CD4-positive, alpha-beta memory T cell (primary cell): ENCODE results near the gene ATP9B. TPM values are rescaled to one million over a fixed set of nuclear protein-coding genes. Genes with fewer than 3 reads are reported as not detected.

Experiments used
- CTCF ChIA-PET: fragments of 350-600 bp; sonication (Branson Sonifier 250); formaldehyde crosslinking; loops from one replicate; lab custom pipeline; 2021; ENCODE audit warnings: inconsistent platforms; ENCODE audit not compliant: partially characterized antibody; lab: Charles Lee
- POLR2A ChIA-PET: fragments of 350-600 bp; sonication (Branson Sonifier 250); formaldehyde crosslinking; loops from one replicate; lab custom pipeline; 2021; ENCODE audit not compliant: partially characterized antibody; lab: Charles Lee
- DNase-seq, 5 donors: peaks; one replicate each; pipeline versions ENCODE4 v3.0.0 to v3.0.0-alpha.2; 2020 to 2022; ENCODE audit warnings: mixed read lengths in 1 of 5
- H3K27ac ChIP-seq: one replicate; pipeline ENCODE4 v1.7.0; 2013; ENCODE audit warnings: low read depth, low read length
- H3K27me3 ChIP-seq: 2 replicates; pipeline ENCODE4 v1.7.0; 2013; ENCODE audit warnings: mild to moderate bottlenecking, low read length, moderate library complexity; ENCODE audit not compliant: insufficient read depth
- H3K36me3 ChIP-seq: 2 replicates; pipeline ENCODE4 v1.7.0; 2013; ENCODE audit warnings: mild to moderate bottlenecking, low read length, moderate library complexity; ENCODE audit not compliant: insufficient read depth
- H3K4me1 ChIP-seq: 2 replicates; pipeline ENCODE4 v1.7.0; 2013; ENCODE audit warnings: mild to moderate bottlenecking, low read length, moderate library complexity; ENCODE audit not compliant: insufficient read depth
- H3K4me3 ChIP-seq, 2 donors: one replicate each; pipeline ENCODE4 v1.7.0; 2013; ENCODE audit warnings: low read length in 2 of 2, mild to moderate bottlenecking in 1 of 2
- H3K9me3 ChIP-seq, 2 donors: one replicate each; pipeline ENCODE4 v1.7.0; 2013; ENCODE audit warnings: low read length in 2 of 2, control low read depth in 1 of 2; ENCODE audit not compliant: control insufficient read depth in 1 of 2
- H3K27ac Mint-ChIP-seq, 7 donors: one replicate each; pipeline ENCODE4 v1.8.0; 2020 to 2021; ENCODE audit warnings: mixed read lengths in 7 of 7, mild to moderate bottlenecking in 6 of 7, inconsistent platforms in 3 of 7, moderate library complexity in 3 of 7
- H3K27me3 Mint-ChIP-seq, 2 donors: one replicate each; pipeline ENCODE4 v1.8.0; 2020 to 2021; ENCODE audit warnings: mixed read lengths in 2 of 2
- H3K36me3 Mint-ChIP-seq, 2 donors: one replicate each; pipeline ENCODE4 v1.8.0; 2020 to 2021; ENCODE audit warnings: mixed read lengths in 2 of 2, inconsistent platforms in 1 of 2, mild to moderate bottlenecking in 1 of 2
- H3K4me1 Mint-ChIP-seq, 4 donors: one replicate each; pipeline ENCODE4 v1.8.0; 2020 to 2021; ENCODE audit warnings: mixed read lengths in 4 of 4, mild to moderate bottlenecking in 1 of 4
- H3K4me3 Mint-ChIP-seq, 8 donors: one replicate each; pipeline ENCODE4 v1.8.0; 2020 to 2021; ENCODE audit warnings: mixed read lengths in 8 of 8, mild to moderate bottlenecking in 7 of 8, moderate library complexity in 6 of 8, inconsistent platforms in 3 of 8
- H3K9me3 Mint-ChIP-seq, 8 donors: one replicate each; pipeline ENCODE4 v1.8.0; 2020 to 2021; ENCODE audit warnings: mixed read lengths in 8 of 8, mild to moderate bottlenecking in 5 of 8, inconsistent platforms in 3 of 8, moderate library complexity in 1 of 8
- intact Hi-C: fragments of 100-400 bp; cut with micrococcal nuclease; formaldehyde crosslinking; loops from one replicate; pipeline ENCODE4 v1.15.1; 2023
- polyA plus RNA-seq, 2 donors: library from polyadenylated mRNA; unstranded; fragments of 300-500 nt; fragmentation: Illumina TruSeq; gene quantifications; one replicate each; pipeline ENCODE4 v1.2.3, GENCODE V29; 2021
- total RNA-seq, 2 experiments: library from RNA; stranded (reverse); gene quantifications; one replicate each; pipeline ENCODE4 v1.2.3, GENCODE V29; 2021

ATP9B gene
- total and polyA plus RNA-seq, 4 experiments from 2014 or later, result 11.8 to 76.4 (median 49.9) TPM

DNA sequence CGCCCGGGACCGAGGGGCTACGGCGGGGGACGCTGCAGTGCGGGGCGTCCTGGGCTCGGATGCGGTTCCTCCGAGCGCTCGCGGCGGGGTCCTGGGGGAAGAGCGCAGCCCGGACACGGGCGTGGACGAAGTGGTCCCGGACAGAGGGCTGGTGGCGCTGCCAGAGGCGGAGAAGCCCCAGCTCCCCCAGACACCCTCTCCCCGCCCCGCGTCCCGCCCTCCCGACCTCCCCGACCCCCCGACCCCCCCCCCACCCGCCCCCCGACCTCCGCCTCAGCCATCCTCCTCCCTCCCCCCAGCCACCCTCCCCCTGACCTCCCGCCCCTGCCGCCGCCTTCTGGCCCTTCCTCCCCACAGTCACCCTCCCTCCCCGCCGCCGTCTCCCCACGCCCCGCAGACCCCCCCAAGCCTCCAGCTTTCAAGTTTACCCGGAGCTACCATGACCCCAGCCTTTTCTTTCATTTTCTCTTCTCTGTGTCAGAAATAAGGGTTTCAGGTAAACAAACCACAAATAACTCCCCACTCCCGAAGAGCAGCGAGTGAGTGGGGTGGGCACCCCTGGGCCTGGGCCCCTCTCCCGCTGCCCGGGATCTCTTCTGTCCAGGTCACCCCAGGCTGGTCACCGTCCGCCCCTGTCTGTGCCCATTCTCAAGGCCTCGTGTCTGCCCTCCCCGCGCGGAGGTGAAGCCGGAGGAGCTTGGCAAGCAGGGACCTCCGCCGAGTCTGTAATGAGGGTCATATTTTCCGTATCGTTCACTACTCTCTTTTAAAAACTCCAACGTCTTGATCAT, 331.6 kb downstream of the ATP9B start:
- Mint-ChIP-seq H3K9me3 (no peaks in the 10 kb centered on the region), H3K27me3 (peaks cover 0 to 2% of the 10 kb centered on the region in 2 donors), H3K27ac (peak overlapping the region in 6 of 7 donors; percentile 97 to 100 (median 98)), H3K4me1 (peaks cover 35 to 70% (median 55%) of the 10 kb centered on the region in 4 donors), H3K36me3 (peaks cover 0 to 24% of the 10 kb centered on the region in 2 donors), H3K4me3 (peak overlapping the region; percentile 83 to 95 (median 92))
- no peaks in the 10 kb centered on the region for H3K36me3 ChIP-seq
- ChIA-PET POLR2A (interaction anchor here (0.9 to 17.0 kb wide), 2 partner anchors 12 to 123 kb away, joined by 3 to 173 read pairs; no protein-coding TSS in a partner anchor), CTCF (no interaction called here)
- no peaks in the 10 kb centered on the region for H3K27me3 ChIP-seq
- H3K27ac ChIP-seq, result peak overlapping the region; percentile 87
- H3K4me1 ChIP-seq, result peaks cover 74% of the 10 kb centered on the region
- peak overlapping the region; percentile 17 to 58 for H3K4me3 ChIP-seq
- no peaks in the 10 kb centered on the region for H3K9me3 ChIP-seq
- peak; percentile 62 to 82 (median 72) for DNase-seq
- intact Hi-C loops, result loop anchor here (5.0 to 10.0 kb wide), 3 partner anchors 37 to 632 kb away; partner anchors contain the start of genes ATP9B and RBFA

DNA sequence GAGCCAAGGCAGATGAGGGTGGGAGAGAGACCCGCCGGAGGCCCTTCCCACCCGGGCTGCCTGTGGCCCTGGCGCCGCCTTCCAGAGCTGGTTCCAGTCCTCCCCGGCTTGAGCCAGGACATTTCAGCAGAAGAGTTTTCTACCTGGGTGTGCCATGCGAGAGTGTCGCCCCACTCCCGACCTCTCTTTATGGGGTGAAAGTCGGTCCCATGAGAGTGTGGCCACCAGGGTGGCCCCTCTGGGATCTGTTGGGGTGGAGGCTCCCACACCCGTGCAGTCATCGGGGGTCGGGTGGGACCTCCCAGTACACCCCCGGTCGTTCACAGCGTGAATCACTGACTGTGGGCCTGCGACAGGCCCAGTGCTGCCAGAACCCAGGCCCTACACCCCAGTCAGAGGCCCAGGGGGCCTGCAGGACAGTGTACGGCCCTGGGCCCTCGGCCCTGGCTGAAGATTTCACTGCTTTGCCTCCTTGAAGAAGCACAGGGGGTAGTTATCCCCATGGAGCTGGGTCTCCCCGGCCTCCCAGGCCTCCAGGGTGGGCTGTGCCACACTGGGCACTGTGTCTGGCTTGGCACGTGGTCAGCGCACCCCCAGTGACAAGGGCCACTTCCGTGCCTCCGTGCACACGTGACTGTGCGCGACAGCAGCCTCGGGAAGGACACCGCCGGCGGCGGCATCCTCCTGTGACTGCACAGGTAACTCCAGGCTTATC, 332.5 kb downstream of the ATP9B start:
- CTCF ChIA-PET, result no interaction called here
- peak overlapping the region; percentile 17 to 56 for H3K4me3 ChIP-seq
- intact Hi-C loops, result loop anchor here (5.0 to 10.0 kb wide), 3 partner anchors 36 to 631 kb away; partner anchors contain the start of genes ATP9B and RBFA

GRCh38 chr18:79402209-79402576, 333.0 kb downstream of the ATP9B start:
- no peaks in the 10 kb centered on the region for H3K36me3 ChIP-seq
- no peaks in the 10 kb centered on the region for H3K9me3 ChIP-seq
- DNase-seq, result peak in 2 of 5 donors; percentile 33 to 44
- intact Hi-C loops, result loop anchor here (5.0 to 10.0 kb wide), 3 partner anchors 35 to 630 kb away; partner anchors contain the start of genes ATP9B and RBFA
- Mint-ChIP-seq H3K27ac (peak overlapping the region in 6 of 7 donors; percentile 95 to 100 (median 98)), H3K9me3 (peaks cover 0 to 2% (median 0%) of the 10 kb centered on the region in 8 donors), H3K27me3 (peaks cover 0 to 2% of the 10 kb centered on the region in 2 donors), H3K36me3 (peaks cover 3 to 30% of the 10 kb centered on the region in 2 donors), H3K4me3 (peak overlapping the region; percentile 83 to 95 (median 92)), H3K4me1 (peaks cover 42 to 81% (median 66%) of the 10 kb centered on the region in 4 donors)
- CTCF ChIA-PET, result interaction anchor here (1.6 to 4.2 kb wide), 3 partner anchors 9 to 121 kb away, joined by 6 to 20 read pairs (median 8); no protein-coding TSS in a partner anchor
- peaks cover 81% of the 10 kb centered on the region for H3K4me1 ChIP-seq
- POLR2A ChIA-PET, result interaction anchor here (1.2 to 17.0 kb wide), 4 partner anchors 9 to 121 kb away, joined by 3 to 173 read pairs (median 38); no protein-coding TSS in a partner anchor
- no peaks in the 10 kb centered on the region for H3K27me3 ChIP-seq
- peak overlapping the region in 1 of 2 donors; percentile 56 for H3K4me3 ChIP-seq
- peak overlapping the region; percentile 87 for H3K27ac ChIP-seq

More for the DNA sequence above, 332.5 kb downstream of the ATP9B start:
- H3K4me1 ChIP-seq, result peaks cover 81% of the 10 kb centered on the region
- peak in 3 of 5 donors; percentile 29 to 42 (median 30) for DNase-seq
- H3K4me3 Mint-ChIP-seq, result peak overlapping the region; percentile 83 to 95 (median 92)
- H3K36me3 ChIP-seq, result no peaks in the 10 kb centered on the region
- peak overlapping the region; percentile 87 for H3K27ac ChIP-seq
- H3K27me3 ChIP-seq, result no peaks in the 10 kb centered on the region
- peaks cover 3 to 30% of the 10 kb centered on the region in 2 donors for H3K36me3 Mint-ChIP-seq
- H3K9me3 ChIP-seq, result no peaks in the 10 kb centered on the region
- POLR2A ChIA-PET, result interaction anchor here (0.9 to 17.0 kb wide), 3 partner anchors 11 to 122 kb away, joined by 3 to 173 read pairs (median 44); no protein-coding TSS in a partner anchor
- peaks cover 0 to 2% (median 0%) of the 10 kb centered on the region in 8 donors for H3K9me3 Mint-ChIP-seq
- H3K27me3 Mint-ChIP-seq, result peaks cover 0 to 2% of the 10 kb centered on the region in 2 donors
- peaks cover 42 to 78% (median 63%) of the 10 kb centered on the region in 4 donors for H3K4me1 Mint-ChIP-seq
- peak overlapping the region in 6 of 7 donors; percentile 97 to 100 (median 98) for H3K27ac Mint-ChIP-seq

- ChIA-PET POLR2A (interaction anchor here (1.2 to 17.0 kb wide), 5 partner anchors 9 to 276 kb away, joined by 3 to 173 read pairs (median 33); partner anchors contain the start of gene CTDP1), CTCF (interaction anchor here (1.6 to 4.2 kb wide), 3 partner anchors 10 to 120 kb away, joined by 6 to 20 read pairs (median 8); no protein-coding TSS in a partner anchor)
- peaks cover 72% of the 10 kb centered on the region for H3K4me1 ChIP-seq
- H3K36me3 ChIP-seq, result no peaks in the 10 kb centered on the region
- H3K27me3 Mint-ChIP-seq, result peaks cover 0 to 2% of the 10 kb centered on the region in 2 donors
- peak overlapping the region; percentile 83 to 95 (median 92) for H3K4me3 Mint-ChIP-seq
- H3K27ac Mint-ChIP-seq, result peak overlapping the region in 6 of 7 donors; percentile 95 to 100 (median 98)
- H3K9me3 ChIP-seq, result no peaks in the 10 kb centered on the region
- no peaks in the 10 kb centered on the region for H3K27me3 ChIP-seq
- H3K9me3 Mint-ChIP-seq, result peaks cover 0 to 2% (median 0%) of the 10 kb centered on the region in 8 donors
- H3K36me3 Mint-ChIP-seq, result peaks cover 3 to 33% of the 10 kb centered on the region in 2 donors
- H3K27ac ChIP-seq, result peak overlapping the region; percentile 87
- intact Hi-C loops, result loop anchor here (5.0 to 10.0 kb wide), 3 partner anchors 34 to 629 kb away; partner anchors contain the start of genes ATP9B and RBFA
- H3K4me1 Mint-ChIP-seq, result peaks cover 47 to 81% (median 66%) of the 10 kb centered on the region in 4 donors
- H3K4me3 ChIP-seq, result peak overlapping the region in 1 of 2 donors; percentile 56
- peak in 2 of 5 donors; percentile 30 to 45 for DNase-seq
Measured at GRCh38 chr18:79402977-79403722, 334.0 kb downstream of the ATP9B start.

DNA sequence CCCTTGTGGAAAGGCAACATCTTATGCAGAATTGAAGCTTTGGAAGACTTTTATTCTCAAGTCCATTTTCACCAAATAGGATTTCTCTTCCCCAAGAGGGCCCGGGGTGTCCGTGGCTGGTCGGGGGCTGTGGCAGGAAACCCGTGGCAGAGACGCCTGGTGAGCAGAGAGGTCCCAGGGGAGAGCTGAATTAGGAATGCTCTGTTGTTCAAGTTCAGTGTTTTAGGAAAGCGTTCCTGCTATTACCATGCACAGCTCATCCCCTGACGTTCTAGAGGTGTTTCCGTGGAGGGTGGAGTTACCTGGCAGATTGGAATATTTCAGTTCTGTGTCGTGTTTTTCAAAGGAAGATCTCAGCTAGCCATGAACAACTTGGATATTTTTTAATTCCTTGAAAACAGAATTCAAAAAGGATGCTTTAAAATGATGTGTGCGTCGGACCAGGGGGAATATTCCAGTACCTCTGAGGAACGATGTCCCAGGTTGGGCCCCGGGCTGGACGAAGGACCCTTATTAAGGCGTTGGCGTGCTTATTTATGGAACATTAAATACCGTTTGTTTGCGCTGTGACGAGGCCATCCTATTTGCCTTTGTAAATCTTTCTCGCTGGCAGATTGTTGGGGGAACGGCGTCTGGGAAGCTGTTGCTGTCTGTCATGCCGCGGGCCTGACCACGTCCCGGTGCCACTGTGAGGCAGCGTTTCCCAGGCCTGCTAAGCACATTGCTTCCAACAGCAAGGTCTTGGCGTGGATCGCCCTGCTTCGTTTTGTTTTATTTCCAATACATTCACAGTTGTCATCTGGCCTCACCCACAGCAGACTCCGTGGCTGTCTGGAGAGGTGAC, 334.8 kb downstream of the ATP9B start:
- Mint-ChIP-seq H3K36me3 (peaks cover 3 to 32% of the 10 kb centered on the region in 2 donors), H3K27ac (peak overlapping the region in 6 of 7 donors; percentile 95 to 100 (median 98)), H3K9me3 (peaks cover 0 to 2% (median 0%) of the 10 kb centered on the region in 8 donors), H3K4me1 (peaks cover 42 to 73% (median 60%) of the 10 kb centered on the region in 4 donors), H3K4me3 (peak overlapping the region; percentile 83 to 95 (median 92)), H3K27me3 (peaks cover 0 to under 1% of the 10 kb centered on the region in 2 donors)
- POLR2A ChIA-PET, result interaction anchor here (1.4 to 17.0 kb wide), 4 partner anchors 10 to 275 kb away, joined by 4 to 173 read pairs (median 38); partner anchors contain the start of gene CTDP1
- Histone ChIP-seq H3K27me3 (no peaks in the 10 kb centered on the region), H3K9me3 (no peaks in the 10 kb centered on the region), H3K36me3 (no peaks in the 10 kb centered on the region), H3K27ac (peak overlapping the region; percentile 87), H3K4me1 (peaks cover 68% of the 10 kb centered on the region), H3K4me3 (peak overlapping the region; percentile 6 to 56)
- CTCF ChIA-PET, result interaction anchor here (1.6 to 4.2 kb wide), 4 partner anchors 11 to 120 kb away, joined by 6 to 20 read pairs (median 13); no protein-coding TSS in a partner anchor
- intact Hi-C loops, result loop anchor here (2.0 to 10.0 kb wide), 4 partner anchors 33 to 628 kb away; partner anchors contain the start of genes ATP9B, CTDP1 and RBFA
- DNase-seq, result no peak
